ENCODE data around the gene PIGC.
"Not testable (repeated sequence)": the region's sequence is repeated elsewhere in the genome, so short reads cannot be mapped to it uniquely, and the experiment has no call there.

PIGC gene

DNA sequence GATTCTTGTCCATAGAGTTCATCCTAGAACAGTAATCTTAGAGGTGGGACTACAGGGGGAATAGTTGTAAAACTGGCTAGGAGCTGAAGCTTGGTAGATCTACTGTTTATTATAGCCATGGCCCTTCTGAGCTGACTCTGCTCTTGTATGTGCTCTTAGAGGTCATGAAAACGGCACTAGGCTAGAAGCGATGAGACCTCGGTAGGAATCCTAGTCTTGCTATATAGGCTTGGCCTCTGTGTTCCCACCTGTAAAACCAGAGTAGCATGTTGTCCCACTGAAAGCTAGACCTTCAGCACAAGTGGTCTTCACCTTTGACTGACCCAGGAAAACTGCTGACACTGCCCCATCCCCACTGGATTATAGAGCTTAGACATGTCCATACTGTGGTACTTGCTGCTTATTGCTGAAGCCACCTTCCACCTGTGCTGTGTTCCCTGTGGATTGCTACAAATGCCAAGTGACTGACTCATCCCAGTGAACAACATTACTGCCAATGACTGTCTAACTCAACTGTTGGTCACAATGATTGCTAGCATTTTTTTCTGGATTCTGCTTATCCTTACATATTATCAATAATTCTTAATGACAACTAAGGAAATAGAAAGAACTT, 23.0 kb upstream of the PIGC start:
- DNase-seq (ENCODE audit: low read depth) = no peak

DNA sequence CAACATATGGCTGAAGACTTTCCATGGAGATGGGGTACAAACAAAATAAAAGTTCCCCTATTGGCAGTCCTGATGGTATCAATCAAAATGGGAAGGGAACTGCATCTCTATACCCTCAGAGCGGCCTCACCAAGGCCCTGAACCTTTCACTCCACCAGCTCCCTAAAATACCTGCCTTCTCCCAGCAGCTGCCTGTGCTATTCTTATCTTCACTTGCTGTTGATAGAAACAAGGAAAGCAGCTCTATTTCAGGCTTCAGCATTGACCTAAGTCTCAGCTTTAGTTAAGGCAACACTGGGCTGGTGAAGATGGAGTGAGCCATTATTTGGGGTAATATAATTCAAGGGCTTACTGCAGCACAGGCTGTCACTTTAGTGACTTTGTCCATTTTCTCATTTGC, 21.7 kb upstream of the PIGC start:
- DNase-seq (ENCODE audit: low read depth) = no peak

DNA sequence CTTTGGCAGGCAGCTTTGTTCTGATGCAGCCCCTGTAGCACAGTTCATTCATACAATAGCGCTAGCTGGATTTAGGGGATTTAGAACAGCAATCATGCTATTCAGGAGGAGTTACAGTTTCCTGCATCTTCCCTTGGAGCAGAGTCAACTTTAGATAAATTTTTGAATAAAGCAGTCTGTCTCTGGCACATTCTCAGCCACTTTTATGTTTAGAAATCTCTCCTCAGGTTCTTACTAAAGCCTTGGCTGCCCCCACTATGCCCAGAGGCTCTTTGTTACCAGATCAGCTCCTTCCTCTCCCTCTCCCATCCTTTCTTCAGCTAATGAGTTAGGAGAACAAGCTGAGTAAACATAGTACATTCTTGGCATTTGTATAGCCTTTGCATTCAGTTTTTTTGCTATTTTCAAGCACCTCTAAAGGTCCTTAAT, 17.0 kb upstream of the PIGC start:
- no peak for DNase-seq (ENCODE audit: low read depth)

DNA sequence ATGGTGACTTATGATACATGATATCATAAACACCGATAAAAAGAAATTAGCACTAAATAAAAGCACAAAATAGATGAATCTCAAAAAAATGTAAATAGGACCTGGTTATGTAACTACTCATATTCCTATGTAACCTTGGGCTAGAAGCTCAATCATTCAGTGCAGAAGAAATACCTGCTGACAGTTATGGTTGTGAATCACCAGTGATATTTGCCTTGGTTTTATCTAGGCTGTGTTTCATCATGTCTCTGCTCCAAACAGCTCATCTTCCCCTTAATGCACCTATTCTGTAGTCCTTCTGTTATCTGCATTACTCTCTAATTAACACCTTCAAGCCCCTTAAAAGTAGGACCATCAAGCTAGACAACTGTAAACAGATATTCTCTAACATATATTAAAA, 16.3 kb upstream of the PIGC start:
- DNase-seq (ENCODE audit: low read depth) = no peak

DNA sequence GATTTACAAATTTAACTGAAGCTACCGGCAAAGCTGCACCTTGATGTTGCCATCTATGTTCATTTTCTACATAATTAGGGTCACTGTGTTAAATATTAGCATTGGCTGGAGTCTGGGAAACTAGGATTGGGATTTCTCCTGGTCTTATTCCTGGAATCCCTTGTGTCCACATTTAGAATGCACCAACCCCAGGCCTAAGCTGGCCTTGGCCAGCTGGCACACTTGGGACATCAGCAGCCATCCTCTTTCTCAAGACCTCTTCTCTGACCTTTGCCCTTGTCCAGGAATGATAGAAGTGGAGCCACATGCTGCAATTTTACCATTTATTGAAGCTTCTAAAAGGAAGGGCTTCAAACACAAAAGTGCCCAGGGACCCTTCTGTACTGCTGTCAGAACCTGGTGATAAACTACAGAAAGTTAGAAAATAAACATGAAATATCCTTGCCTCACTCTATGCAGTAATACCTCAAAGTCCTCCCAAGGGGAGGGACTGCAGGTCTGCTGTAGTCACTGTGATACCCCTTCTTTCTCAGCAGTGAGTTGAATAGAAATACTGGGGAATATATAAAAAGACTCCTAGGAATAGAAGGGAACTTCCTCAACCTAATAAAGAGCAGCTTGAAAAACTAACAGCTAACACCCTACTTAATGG, 13.7 kb upstream of the PIGC start:
- DNase-seq (ENCODE audit: low read depth) = no peak

DNA sequence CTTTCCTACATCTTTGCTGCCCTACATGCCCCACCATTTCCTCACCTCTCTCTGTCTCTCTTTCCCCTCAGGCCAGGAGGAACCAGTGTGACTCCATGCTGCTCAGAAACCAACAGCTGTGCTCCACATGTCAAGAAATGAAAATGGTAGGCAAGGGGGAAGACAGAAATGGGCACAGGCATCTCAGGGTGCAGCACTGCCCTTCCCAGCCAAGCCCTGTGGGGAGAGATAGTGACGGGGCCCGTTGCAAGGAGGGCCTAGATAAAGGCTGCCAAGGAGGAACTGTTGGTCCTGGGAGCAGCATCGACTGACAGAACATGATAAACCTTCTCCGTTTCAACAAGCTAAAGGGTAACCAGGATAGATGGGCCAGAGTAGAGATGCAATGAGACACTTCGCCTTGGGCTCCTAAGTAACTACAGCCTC, 12.5 kb upstream of the PIGC start:
- no peak for DNase-seq (ENCODE audit: low read depth)

DNA sequence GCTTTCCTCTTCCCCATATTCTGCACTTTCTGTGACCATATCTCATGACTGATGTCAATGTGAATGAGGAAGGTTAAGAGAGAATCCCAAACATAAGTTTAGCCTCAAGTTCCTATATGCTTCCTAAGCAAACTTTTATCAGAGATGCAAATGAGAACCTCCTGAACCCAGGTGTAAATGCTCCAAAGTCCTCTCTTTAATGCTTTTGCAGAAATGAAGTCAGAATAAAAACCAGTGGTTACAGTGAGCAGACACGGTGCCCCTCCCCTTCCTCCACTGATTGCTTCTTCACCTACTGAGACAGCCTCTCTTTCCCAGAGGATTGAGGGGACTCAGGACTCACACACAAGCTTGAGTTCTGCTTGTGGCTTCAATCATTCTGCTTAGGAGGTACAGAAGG, 11.6 kb upstream of the PIGC start:
- DNase-seq (ENCODE audit: low read depth) = no peak

DNA sequence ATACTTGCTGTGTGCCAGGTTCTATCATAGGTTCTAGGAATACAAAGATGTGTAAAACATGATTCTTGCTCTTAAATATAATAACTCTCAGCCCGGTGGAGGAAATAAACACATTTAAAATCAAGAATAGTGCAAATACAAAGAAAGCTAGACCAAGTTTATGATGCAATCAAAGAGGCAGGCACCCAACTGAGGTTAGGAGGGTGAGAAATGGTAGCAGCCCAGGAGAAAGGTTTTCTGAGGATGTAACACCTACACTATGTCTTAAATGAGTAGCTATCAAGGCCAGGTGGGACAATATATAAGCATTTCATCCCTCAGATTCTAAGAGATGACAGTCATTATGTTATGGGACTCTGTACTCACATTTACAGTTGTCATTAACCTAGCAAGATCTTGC, 9.7 kb upstream of the PIGC start:
- no peak for DNase-seq (ENCODE audit: low read depth)

DNA sequence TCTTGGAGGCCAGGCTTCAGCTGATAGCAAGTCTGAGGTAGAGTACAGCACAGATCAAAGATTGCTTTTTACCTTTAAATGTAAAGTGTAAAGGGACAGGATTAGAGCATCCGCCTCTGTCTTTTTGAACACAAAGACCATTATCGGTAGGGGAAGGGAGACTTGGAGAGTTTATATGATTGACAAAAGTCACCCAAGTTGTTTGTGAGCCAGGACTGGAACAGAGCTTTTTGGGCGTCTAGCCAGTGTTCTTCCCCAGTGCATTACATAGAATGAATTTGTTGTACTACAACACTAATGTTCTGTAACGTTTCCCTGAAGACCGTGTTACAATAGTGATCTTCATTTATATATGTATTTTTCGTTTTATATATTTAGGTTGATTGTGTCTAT, 9.3 kb upstream of the PIGC start:
- no peak for DNase-seq (ENCODE audit: low read depth)

DNA sequence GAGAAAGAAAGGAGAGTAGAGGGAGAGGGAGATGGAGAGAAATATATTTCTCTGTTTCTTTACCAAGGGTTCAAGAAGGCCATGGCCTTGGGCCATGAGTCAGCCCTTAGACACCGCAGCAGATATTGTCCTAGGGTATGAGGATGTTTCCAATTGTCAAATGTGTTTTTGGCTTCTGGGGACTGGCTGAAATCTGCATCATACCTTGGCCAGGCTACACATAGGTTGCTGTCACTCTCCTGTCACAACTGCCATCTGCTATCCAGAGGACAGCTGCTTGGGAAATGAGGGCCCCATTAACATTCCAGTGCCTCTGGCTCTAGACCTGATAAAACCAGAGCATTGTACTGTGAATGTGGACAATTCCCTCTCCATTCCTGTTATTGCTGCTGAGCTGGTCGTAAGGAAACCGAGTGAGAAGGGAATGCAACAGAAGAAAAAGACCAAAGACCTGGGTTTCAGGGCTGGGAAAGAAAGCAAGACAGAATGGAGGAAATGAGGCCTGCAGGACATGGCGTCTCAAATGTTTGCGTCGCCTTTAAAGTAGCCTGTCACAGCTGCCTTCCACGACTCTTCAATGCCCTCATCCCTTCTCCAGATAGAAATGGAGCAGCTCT, 8.8 kb upstream of the PIGC start:
- no peak for DNase-seq (ENCODE audit: low read depth)

DNA sequence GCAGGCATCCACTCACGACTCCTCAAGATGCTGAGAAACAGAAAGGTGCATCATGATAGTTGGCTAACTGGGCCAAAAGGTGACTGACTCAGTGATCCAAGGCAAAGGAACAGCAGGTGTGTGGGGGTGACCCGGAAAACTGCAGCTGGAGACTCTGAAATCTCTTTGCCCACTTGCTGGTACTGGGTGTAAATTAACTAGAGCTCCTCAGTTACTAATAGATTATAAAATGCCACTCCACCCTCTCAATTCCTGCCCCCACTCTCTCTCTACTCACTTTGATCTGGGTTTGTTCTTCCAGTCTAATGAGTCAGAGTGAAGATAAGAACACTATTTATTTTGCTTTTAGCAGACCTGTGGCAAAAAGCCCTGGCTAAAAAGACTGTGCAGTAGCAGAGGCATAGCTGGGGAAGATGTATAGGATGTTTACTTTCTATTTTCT, 7.2 kb upstream of the PIGC start:
- no peak for DNase-seq (ENCODE audit: low read depth)

DNA sequence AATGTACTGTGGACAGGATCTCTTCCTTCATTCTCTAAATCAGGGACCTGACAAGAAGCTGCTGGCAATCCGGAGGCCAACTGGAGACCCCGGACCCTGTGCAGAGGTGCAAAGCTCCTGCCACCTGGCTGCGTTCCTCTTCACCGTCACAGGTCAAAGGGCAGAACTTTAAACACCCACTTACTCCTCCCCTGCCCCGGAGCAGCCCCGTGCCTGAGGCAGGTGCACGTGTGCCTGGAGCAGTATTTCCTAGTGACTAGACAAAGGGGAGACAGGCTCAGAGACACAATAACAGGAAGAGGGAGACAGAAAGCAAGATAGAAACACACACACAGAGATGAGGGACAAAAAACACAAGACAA, 6.6 kb upstream of the PIGC start:
- no peak for DNase-seq (ENCODE audit: low read depth)

DNA sequence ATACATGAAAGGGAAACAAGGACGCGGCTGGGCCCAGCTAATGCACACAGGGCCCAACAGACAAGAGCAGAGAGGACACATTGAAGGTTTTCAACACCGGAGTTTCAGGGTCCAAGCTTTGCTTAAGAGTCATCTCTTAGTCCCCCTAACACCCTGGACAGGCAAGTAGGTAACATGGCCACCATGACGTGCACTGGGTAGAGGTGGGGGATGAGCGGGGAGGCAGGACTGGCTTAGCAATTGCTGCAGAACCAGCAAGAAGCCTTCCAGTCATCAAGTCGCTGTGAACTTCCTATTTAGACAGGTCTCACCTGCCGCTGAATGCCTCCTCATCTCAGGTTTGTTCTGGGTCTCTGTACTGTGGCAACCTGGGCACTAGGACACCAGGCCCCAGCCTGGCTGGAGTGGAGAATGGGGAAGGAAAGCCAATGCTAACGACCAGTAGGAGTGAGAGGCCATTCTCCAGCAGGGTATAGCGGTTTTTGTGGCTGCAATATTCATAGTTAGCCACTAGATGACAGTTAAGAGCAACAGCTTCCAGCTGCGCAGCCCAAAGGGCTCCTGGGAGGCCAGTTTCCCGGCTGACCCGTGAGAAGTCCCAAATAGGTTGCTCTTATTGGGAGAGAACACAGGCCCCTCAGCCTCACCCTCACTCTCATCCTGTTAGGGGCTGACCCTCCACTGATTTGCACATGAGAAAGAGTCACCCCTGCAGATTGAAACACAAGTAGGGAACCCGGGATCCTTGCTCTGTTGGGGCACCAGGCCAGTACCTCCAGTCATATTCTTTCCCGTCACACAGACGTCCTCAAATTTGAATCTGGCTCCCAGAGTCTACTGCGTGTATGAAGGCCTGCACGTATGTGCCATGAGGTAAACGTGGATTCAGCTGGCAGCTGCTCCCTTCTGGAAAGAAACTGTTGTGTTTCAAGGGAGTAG, 6.0 kb upstream of the PIGC start:
- no peak for DNase-seq (ENCODE audit: low read depth)

DNA sequence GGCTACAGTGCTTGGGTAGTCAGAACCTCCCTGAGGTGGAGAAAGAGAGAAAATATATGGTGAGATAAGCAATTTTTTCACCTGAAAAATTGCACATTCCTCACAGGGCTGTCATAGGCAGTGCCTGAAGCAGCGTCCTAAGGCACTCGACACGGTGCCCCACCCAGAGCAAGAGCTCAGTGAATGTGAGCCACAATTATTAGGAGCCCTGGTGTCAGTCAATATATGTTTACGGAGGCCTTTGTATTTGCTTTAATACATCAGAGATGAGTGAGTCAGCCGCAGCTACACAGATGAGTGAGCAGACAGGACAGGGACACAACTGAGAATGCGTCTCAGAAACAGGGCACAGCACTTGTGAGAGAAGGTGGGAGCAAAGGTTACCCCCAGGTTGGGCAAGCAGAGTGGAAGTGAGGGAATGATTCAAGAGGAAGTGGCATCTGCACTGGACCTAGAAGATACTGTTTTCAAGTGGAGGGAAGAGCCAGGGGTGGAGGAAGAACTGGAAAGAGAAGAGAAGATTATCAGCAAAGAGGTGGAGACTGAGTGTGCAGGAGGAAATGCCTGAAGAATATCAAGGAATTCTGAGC, 5.2 kb upstream of the PIGC start:
- DNase-seq (ENCODE audit: low read depth) = no peak

DNA sequence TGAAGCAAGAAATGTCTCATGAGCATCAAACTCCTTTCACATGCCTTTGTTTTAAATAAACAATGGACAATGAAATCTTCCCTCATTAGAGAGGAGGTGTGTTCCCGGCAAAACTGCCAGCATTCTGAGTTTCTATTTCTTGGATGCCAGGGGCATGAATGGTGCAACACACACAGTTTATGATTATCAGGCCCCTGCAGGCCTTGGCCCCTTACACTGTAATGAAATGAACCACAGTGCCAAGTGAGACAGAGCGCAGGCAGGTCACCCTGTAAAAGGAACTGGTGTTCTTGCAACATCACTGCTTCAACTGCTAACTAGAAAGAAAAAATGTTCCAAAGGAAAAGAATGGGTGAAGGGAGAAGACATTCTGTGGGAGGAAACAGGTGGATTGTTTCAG, 3.8 kb upstream of the PIGC start:
- DNase-seq (ENCODE audit: low read depth) = no peak

DNA sequence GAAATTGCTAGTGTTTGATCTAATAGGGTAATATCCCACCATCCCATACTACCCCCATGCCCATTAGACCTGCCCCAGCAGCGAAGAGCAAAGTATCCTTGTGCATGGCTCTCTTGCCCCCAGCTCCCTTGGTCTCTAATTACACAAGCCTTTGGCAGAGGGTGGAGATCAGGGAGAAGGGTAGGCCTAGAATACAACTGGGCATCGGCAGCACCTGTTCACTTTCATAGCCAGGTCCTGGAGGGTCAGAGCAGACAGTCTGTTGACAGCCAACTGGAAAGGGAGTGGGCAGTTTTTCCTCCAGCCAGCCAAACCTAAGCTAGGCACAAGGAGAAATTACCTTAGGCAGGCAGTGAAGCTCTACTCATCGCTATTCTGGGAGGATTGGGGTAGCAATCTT, 2.7 kb upstream of the PIGC start:
- DNase-seq (ENCODE audit: low read depth) = no peak

DNA sequence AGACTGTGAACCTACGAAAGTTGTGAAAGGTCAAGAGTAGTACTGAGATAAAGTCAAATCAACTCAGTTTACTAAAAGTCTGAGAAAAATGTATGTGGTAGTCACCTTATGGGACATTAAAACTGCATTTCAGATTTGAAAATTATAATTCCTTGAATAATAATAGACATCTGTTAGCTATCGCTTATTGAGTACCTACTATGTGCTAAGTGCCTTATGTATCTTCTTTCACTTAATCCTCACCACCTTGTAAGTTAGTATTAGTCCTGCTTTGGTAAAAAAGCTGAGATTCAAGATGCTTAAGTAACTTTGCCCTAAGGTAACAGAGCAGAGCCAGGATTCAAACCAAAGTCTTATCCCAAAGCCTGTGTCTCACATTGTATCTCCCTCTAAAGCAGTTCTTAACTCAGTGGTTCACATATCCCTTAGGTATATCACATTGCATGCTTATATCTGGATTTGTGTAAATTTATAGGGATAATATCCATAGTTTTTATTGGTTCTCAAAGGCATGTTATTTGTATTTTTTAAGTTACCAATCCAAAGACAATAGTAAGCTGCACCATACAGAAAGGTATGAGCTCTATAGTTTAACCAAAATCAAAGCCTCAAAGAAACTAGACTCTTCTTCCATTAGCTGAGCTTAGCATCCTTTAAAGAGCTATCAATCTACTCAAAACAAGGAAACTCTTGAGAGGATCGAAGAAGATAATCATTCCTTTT, 865 bp downstream of the PIGC start:
- no peak for DNase-seq (ENCODE audit: low read depth)

DNA sequence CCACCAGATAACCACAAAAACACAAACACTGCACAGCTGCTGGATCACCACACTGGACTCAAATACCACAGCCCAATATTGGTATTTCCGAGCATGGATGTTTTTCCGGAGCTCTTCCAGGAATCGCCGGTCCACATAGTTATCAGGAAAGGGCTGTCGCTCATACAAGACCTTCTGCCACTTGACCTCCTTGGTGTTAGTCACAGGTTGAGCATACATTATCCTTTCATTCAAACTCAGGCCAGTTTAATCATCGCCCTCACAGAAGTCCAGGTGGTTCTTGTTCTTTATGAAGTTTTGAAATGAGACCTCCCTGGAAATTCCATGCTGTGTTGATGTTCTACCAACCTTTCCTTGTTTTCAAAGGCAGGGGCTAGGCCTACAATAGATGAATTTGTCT, 1.5 kb downstream of the PIGC start:
- no peak for DNase-seq (ENCODE audit: low read depth)

DNA sequence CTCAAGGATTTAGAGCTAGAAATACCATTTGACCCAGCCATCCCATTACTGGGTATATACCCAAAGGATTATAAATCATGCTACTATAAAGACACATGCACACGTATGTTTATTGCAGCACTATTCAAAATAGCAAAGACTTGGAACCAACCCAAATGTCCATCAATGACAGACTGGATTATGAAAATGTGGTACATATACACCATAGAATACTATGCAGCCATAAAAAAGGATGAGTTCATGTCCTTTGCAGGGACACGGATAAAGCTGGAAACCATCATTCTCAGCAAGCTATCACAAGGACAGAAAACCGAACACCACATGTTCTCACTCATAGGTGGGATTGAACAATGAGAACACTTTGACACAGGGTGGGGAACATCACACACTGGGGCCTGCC, 6.7 kb downstream of the PIGC start:
- not testable (repeated sequence) for DNase-seq (ENCODE audit: low read depth)

DNA sequence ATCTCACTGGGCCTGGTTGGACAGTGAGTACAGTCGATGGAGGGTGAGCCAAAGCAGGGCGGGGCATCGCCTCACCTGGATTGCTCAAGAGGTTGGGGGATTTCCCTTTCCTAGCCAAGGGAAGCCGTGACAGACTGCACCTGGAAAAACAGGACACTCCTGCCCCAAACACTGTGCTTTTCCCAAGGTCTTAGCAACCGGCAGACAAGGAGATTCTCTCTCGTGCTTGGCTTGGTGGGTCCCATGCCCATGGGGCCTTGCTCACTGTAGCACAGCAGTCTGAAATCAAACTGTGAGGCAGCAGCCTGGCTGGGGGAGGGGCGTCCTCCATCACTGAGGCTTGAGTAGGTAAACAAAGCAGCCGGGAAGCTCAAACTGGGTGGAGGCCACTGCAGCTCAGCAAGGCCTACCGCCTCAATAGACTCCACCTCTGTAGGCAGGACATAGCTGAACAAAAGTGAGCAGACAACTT, 12.1 kb downstream of the PIGC start:
- peak; percentile 22 for DNase-seq (ENCODE audit: low read depth)

DNA sequence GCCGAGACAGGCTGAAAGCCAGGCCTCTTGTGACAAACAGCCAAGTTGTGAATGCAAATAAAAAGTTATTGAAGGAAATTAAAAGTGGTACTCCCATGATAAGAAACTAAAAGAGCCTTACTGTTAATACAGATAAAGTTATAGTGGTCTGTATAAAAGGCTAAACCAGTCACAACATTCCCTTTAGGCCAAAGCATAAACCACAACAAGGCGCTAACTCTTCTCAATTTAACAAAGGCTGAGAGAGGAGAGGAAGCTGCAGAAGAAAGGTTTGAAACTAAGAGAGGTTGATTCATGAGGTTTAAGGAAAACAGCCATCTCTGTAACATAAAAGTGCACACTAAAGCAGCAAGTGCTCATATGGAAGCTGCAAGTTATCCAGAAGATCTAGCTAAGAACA, 12.7 kb downstream of the PIGC start:
- no peak for DNase-seq (ENCODE audit: low read depth)

DNA sequence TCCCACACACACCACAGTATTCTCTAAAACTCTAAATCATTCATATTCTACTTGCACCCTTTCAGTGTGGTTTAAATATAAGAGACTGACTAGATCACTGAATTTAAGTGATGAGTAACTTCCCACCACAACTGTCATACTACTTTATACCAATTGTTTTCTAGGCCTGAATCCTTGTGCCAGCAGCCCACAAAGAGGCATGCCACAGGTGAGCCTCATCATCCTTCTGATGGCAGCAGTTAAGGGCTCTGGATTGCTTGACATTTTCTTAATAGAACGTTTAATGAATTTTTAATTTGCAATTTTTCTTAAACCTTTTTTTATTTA, 13.8 kb downstream of the PIGC start:
- no peak for DNase-seq (ENCODE audit: low read depth)
